Neural cell (in vitro differentiated cells): ENCODE results near the gene ITGB4.

Experiments
- CTCF ChIP-seq: fragments of 450-650 bp; IDR thresholded peaks from 2 replicates; pipeline ENCODE4 v1.5.1; 2014; ENCODE audit warnings: antibody characterized with exemption, mild to moderate bottlenecking, moderate library complexity; ENCODE audit not compliant: poor library complexity, severe bottlenecking
- EZH2 ChIP-seq: fragments of 200-600, 300-800 bp; shearing (Covaris generic), sonication (generic); IDR thresholded peaks from 2 replicates; pipeline ENCODE4 v1.6.1; 2014; ENCODE audit warnings: antibody characterized with exemption, low read length, borderline replicate concordance, mild to moderate bottlenecking; ENCODE audit not compliant: insufficient read depth, poor library complexity, severe bottlenecking
- POLR2AphosphoS5 ChIP-seq: IDR thresholded peaks from 2 replicates; pipeline ENCODE4 v1.6.1; 2012
- REST ChIP-seq: IDR thresholded peaks from 2 replicates; pipeline ENCODE4 v1.6.1; 2012; ENCODE audit warnings: borderline replicate concordance

- no peak for TF ChIP-seq POLR2AphosphoS5
- no peak for TF ChIP-seq REST
- no peak for TF ChIP-seq EZH2
- no peak for TF ChIP-seq CTCF
Measured at GRCh38 chr17:75703591-75703990, 17.7 kb upstream of the ITGB4 start.
